Neural progenitor cell (in vitro differentiated cells): ENCODE results near the gene ADAMTS5. TPM values are rescaled to one million over a fixed set of nuclear protein-coding genes. Genes with fewer than 3 reads are reported as not detected.
A peak's percentile ranks its signal among the peaks of the same experiment; 100 is the strongest.

ENCODE experiments used
- DNase-seq: peaks from one replicate; pipeline ENCODE4 v3.0.0-alpha.2; 2016; ENCODE audit warnings: low spot score
- H2AFZ ChIP-seq: fragments of 200-600 bp; sonication (generic); replicated peaks from 2 replicates; pipeline ENCODE4 v1.6.1; 2016; ENCODE audit warnings: antibody characterized with exemption
- H3F3A ChIP-seq: fragments of 200-600 bp; sonication (generic); 2 replicates; pipeline ENCODE4 v1.6.1; 2016; ENCODE audit warnings: antibody characterized with exemption, low read depth
- H3K27ac ChIP-seq: fragments of 200-600 bp; sonication (generic); 2 replicates; pipeline ENCODE4 v1.5.1; 2016; ENCODE audit warnings: mild to moderate bottlenecking
- H3K27me3 ChIP-seq: fragments of 200-600 bp; sonication (generic); 2 replicates; pipeline ENCODE4 v1.6.1; 2016; ENCODE audit warnings: mild to moderate bottlenecking, moderate library complexity
- H3K36me3 ChIP-seq: fragments of 200-600 bp; sonication (generic); 2 replicates; pipeline ENCODE4 v1.5.1; 2016
- H3K4me1 ChIP-seq: fragments of 200-600 bp; sonication (generic); 2 replicates; pipeline ENCODE4 v1.6.1; 2016; ENCODE audit warnings: mixed run types
- H3K4me2 ChIP-seq: fragments of 200-600 bp; sonication (generic); 2 replicates; pipeline ENCODE4 v1.6.1; 2016
- H3K4me3 ChIP-seq: fragments of 200-600 bp; sonication (generic); 2 replicates; pipeline ENCODE4 v1.5.1; 2016
- H3K79me2 ChIP-seq: fragments of 200-600 bp; sonication (generic); 2 replicates; pipeline ENCODE4 v1.6.1; 2016; ENCODE audit warnings: low read depth
- H3K9ac ChIP-seq: fragments of 200-600 bp; sonication (generic); 2 replicates; pipeline ENCODE4 v1.6.1; 2016
- H3K9me3 ChIP-seq: fragments of 200-600 bp; sonication (generic); 2 replicates; pipeline ENCODE4 v1.5.1; 2016; ENCODE audit warnings: low read depth
- H4K20me1 ChIP-seq: fragments of 200-600 bp; sonication (generic); 2 replicates; pipeline ENCODE4 v1.6.1; 2016; ENCODE audit warnings: low read depth
- H3K27ac Mint-ChIP-seq: 3 replicates; pipeline ENCODE4 v1.8.0; 2021; ENCODE audit warnings: mixed read lengths
- H3K27me3 Mint-ChIP-seq: 2 replicates; pipeline ENCODE4 v1.8.0; 2022; ENCODE audit warnings: low read depth, mild to moderate bottlenecking, inconsistent platforms, moderate library complexity, mixed read lengths; ENCODE audit not compliant: insufficient read depth
- H3K36me3 Mint-ChIP-seq: 3 replicates; pipeline ENCODE4 v1.8.0; 2021; ENCODE audit warnings: mixed read lengths
- H3K4me1 Mint-ChIP-seq: 3 replicates; pipeline ENCODE4 v1.8.0; 2021; ENCODE audit warnings: mixed read lengths
- H3K4me3 Mint-ChIP-seq: 3 replicates; pipeline ENCODE4 v1.8.0; 2021; ENCODE audit warnings: mild to moderate bottlenecking, moderate library complexity, mixed read lengths
- H3K9me3 Mint-ChIP-seq: 3 replicates; pipeline ENCODE4 v1.8.0; 2020; ENCODE audit warnings: mixed read lengths
- CTCF ChIP-seq: fragments of 200-600 bp; sonication (generic); IDR thresholded peaks from 2 replicates; pipeline ENCODE4 v1.5.1; 2017; ENCODE audit warnings: antibody characterized with exemption, mild to moderate bottlenecking
- EZH2 ChIP-seq: fragments of 200-600 bp; sonication (generic); IDR thresholded peaks from 2 replicates; pipeline ENCODE4 v1.6.1; 2017; ENCODE audit warnings: antibody characterized with exemption, mild to moderate bottlenecking, moderate library complexity
- EZH2phosphoT487 ChIP-seq: fragments of 200-600 bp; sonication (generic); IDR thresholded peaks from 2 replicates; pipeline ENCODE4 v1.6.1; 2017; ENCODE audit warnings: antibody characterized with exemption
- total RNA-seq: library from RNA; depleted of rRNA; stranded (reverse); fragments of >200 nt; gene quantifications from 2 replicates; pipeline ENCODE4 v1.2.3, GENCODE V29; 2015; ENCODE audit warnings: low replicate concordance

ADAMTS5 gene
- total RNA-seq, 1 donor from 2014 or later: not detected

- TF ChIP-seq EZH2phosphoT487: no peak
- TF ChIP-seq EZH2: no peak
- no peak for TF ChIP-seq CTCF
- Mint-ChIP-seq H3K9me3 (no peaks in the 10 kb centered on the region), H3K4me1 (no peaks in the 10 kb centered on the region), H3K27ac (no peak overlapping the region), H3K36me3 (no peaks in the 10 kb centered on the region), H3K4me3 (no peak overlapping the region), H3K27me3 (no peaks in the 10 kb centered on the region)
- H3K4me3 ChIP-seq: no peak overlapping the region
- DNase-seq: no peak
- H3K4me1 ChIP-seq: peaks cover 9% of the 10 kb centered on the region
- no peak overlapping the region for H2AFZ ChIP-seq
- no peak overlapping the region for H3K4me2 ChIP-seq
- no peaks in the 10 kb centered on the region for H3K79me2 ChIP-seq
- no peak overlapping the region for H3K9ac ChIP-seq
- H3K27ac ChIP-seq: no peak overlapping the region
- H3K27me3 ChIP-seq: no peaks in the 10 kb centered on the region
- H3F3A ChIP-seq: no peaks in the 10 kb centered on the region
- H4K20me1 ChIP-seq: no peaks in the 10 kb centered on the region
- H3K36me3 ChIP-seq: no peaks in the 10 kb centered on the region
- no peaks in the 10 kb centered on the region for H3K9me3 ChIP-seq
Observed at GRCh38 chr21:26954662-26955121, 12.2 kb downstream of the ADAMTS5 start.

- no peaks in the 10 kb centered on the region for H3K79me2 ChIP-seq
- no peak overlapping the region for H3K4me3 Mint-ChIP-seq
- H3K27ac Mint-ChIP-seq: no peak overlapping the region
- H3K9me3 Mint-ChIP-seq: no peaks in the 10 kb centered on the region
- H3K27me3 ChIP-seq: no peaks in the 10 kb centered on the region
- H3K27ac ChIP-seq: no peak overlapping the region
- no peaks in the 10 kb centered on the region for H3K36me3 ChIP-seq
- no peaks in the 10 kb centered on the region for H3K36me3 Mint-ChIP-seq
- H3K4me2 ChIP-seq: no peak overlapping the region
- TF ChIP-seq EZH2 (no peak), CTCF (no peak), EZH2phosphoT487 (no peak)
- H3K4me1 Mint-ChIP-seq: no peaks in the 10 kb centered on the region
- H3K4me1 ChIP-seq: peaks cover 9% of the 10 kb centered on the region
- no peaks in the 10 kb centered on the region for H3K9me3 ChIP-seq
- H2AFZ ChIP-seq: no peak overlapping the region
- H3F3A ChIP-seq: no peaks in the 10 kb centered on the region
- no peaks in the 10 kb centered on the region for H3K27me3 Mint-ChIP-seq
- H3K4me3 ChIP-seq: no peak overlapping the region
- no peak overlapping the region for H3K9ac ChIP-seq
- no peaks in the 10 kb centered on the region for H4K20me1 ChIP-seq
- peak; percentile 18 for DNase-seq
Observed at GRCh38 chr21:26952374-26953066, 14.4 kb downstream of the ADAMTS5 start.

- Histone ChIP-seq H3K27ac (no peak overlapping the region), H3K27me3 (no peaks in the 10 kb centered on the region), H3K4me2 (no peak overlapping the region), H3K4me1 (peaks cover 23% of the 10 kb centered on the region), H3K9ac (no peak overlapping the region), H3K4me3 (no peak overlapping the region), H4K20me1 (no peaks in the 10 kb centered on the region), H2AFZ (no peak overlapping the region), H3K36me3 (no peaks in the 10 kb centered on the region), H3K9me3 (no peaks in the 10 kb centered on the region), H3K79me2 (no peaks in the 10 kb centered on the region), H3F3A (no peaks in the 10 kb centered on the region)
- Mint-ChIP-seq H3K4me1 (peaks cover 15% of the 10 kb centered on the region), H3K27me3 (no peaks in the 10 kb centered on the region), H3K9me3 (no peaks in the 10 kb centered on the region), H3K36me3 (no peaks in the 10 kb centered on the region), H3K4me3 (no peak overlapping the region), H3K27ac (no peak overlapping the region)
- DNase-seq: no peak
- TF ChIP-seq CTCF (no peak), EZH2phosphoT487 (no peak), EZH2 (no peak)
Observed at GRCh38 chr21:26949830-26950229, 17.1 kb downstream of the ADAMTS5 start.
